ENCODE data around the gene OR6K6. TPM values are rescaled to one million over a fixed set of nuclear protein-coding genes. Genes with fewer than 3 reads are reported as not detected.

Gene OR6K6
- total RNA-seq, 1 donor from 2014 or later, result not detected

- DNase-seq, result no peak
- intact Hi-C loops (cut with micrococcal nuclease), result no loop called here
- Histone ChIP-seq H3K27ac (replicated peaks) (no peak overlapping the region), H3K36me3 (no peaks in the 10 kb centered on the region), H3K9me3 (replicated peaks) (no peaks in the 10 kb centered on the region), H3K4me1 (no peaks in the 10 kb centered on the region), H3K27me3 (ENCODE audit: low read depth) (no peaks in the 10 kb centered on the region), H3K4me3 (no peak overlapping the region)
- TF ChIP-seq CTCF (IDR thresholded peaks at IDR 0.05; ENCODE audit: borderline replicate concordance), result no peak
Measured at GRCh38 chr1:158717344-158717743, 37.2 kb upstream of the OR6K6 start.

- Histone ChIP-seq H3K27ac (replicated peaks) (no peak overlapping the region), H3K36me3 (no peaks in the 10 kb centered on the region), H3K9me3 (replicated peaks) (no peaks in the 10 kb centered on the region), H3K4me1 (no peaks in the 10 kb centered on the region), H3K27me3 (ENCODE audit: low read depth) (no peaks in the 10 kb centered on the region), H3K4me3 (no peak overlapping the region)
- TF ChIP-seq CTCF (IDR thresholded peaks at IDR 0.05; ENCODE audit: borderline replicate concordance), result no peak
- intact Hi-C loops (cut with micrococcal nuclease), result no loop called here
- DNase-seq, result no peak
Measured at GRCh38 chr1:158719664-158720063, 34.9 kb upstream of the OR6K6 start.

GRCh38 chr1:158720620-158721019 is 33.9 kb upstream of the OR6K6 start, which contains the start of gene OR6K3:
Gene OR6K3, minus strand, starts transcription at chr1:158720720. Its CDS starts 2,605 bp downstream, at chr1:158718115.
- TF ChIP-seq CTCF (IDR thresholded peaks at IDR 0.05; ENCODE audit: borderline replicate concordance), result no peak
- H3K4me1 ChIP-seq, result no peaks in the 10 kb centered on the region
- H3K27me3 ChIP-seq (ENCODE audit: low read depth), result no peaks in the 10 kb centered on the region
- H3K9me3 ChIP-seq (replicated peaks), result no peaks in the 10 kb centered on the region
- DNase-seq, result no peak
- no peak within 1 kb of the TSS for H3K4me3 ChIP-seq
- H3K36me3 ChIP-seq, result no peaks in the 10 kb centered on the region
- intact Hi-C loops (cut with micrococcal nuclease), result no loop called here
- no peak within 1 kb of the TSS for H3K27ac ChIP-seq (replicated peaks)

GRCh38 chr1:158724442-158724841 is 30.1 kb upstream of the OR6K6 start:
- DNase-seq, result no peak
- no peak overlapping the region for H3K27ac ChIP-seq (replicated peaks)
- H3K9me3 ChIP-seq (replicated peaks), result no peaks in the 10 kb centered on the region
- H3K4me1 ChIP-seq, result no peaks in the 10 kb centered on the region
- no peak overlapping the region for H3K4me3 ChIP-seq
- no peaks in the 10 kb centered on the region for H3K36me3 ChIP-seq
- no peaks in the 10 kb centered on the region for H3K27me3 ChIP-seq (ENCODE audit: low read depth)
- intact Hi-C loops (cut with micrococcal nuclease), result no loop called here
- no peak for TF ChIP-seq CTCF (IDR thresholded peaks at IDR 0.05; ENCODE audit: borderline replicate concordance)

GRCh38 chr1:158728510-158729225 is 25.9 kb upstream of the OR6K6 start:
- intact Hi-C loops (cut with micrococcal nuclease), result no loop called here
- Histone ChIP-seq H3K4me3 (no peak overlapping the region), H3K27ac (replicated peaks) (no peak overlapping the region), H3K27me3 (ENCODE audit: low read depth) (no peaks in the 10 kb centered on the region), H3K36me3 (no peaks in the 10 kb centered on the region), H3K4me1 (no peaks in the 10 kb centered on the region), H3K9me3 (replicated peaks) (no peaks in the 10 kb centered on the region)
- DNase-seq, result no peak
- no peak for TF ChIP-seq CTCF (IDR thresholded peaks at IDR 0.05; ENCODE audit: borderline replicate concordance)
